Heart left ventricle (tissue), 16 donors: Measurements from ENCODE around the gene TENM3. TPM values are rescaled to one million over a fixed set of nuclear protein-coding genes. Genes with fewer than 3 reads are reported as not detected.

Source experiments
- ATAC-seq, 4 donors: fragments of 200-7000 bp; cut with Tn5 transposase; one replicate each; pipeline ENCODE4 v1.9.1; 2020 to 2022; ENCODE audit warnings: moderate library complexity in 4 of 4, mild to moderate bottlenecking in 3 of 4, moderate number of reproducible peaks in 1 of 4
- DNase-seq, 5 donors: peaks; one replicate each; pipeline ENCODE4 v3.0.0-alpha.2; 2020
- H3K27ac ChIP-seq, 12 donors: fragments of 200-600 bp; sonication (generic) in 4 of 12; one replicate each; pipeline versions ENCODE4 v1.5.0 to v1.8.0; 2016 to 2022; ENCODE audit warnings: mild to moderate bottlenecking in 2 of 12
- H3K27me3 ChIP-seq, 9 donors: fragments of 200-600 bp; sonication (generic) in 2 of 9; one replicate each; pipeline versions ENCODE4 v1.5.1 to v1.8.0; 2016 to 2022; ENCODE audit warnings: mild to moderate bottlenecking in 3 of 9
- H3K36me3 ChIP-seq, 9 donors: fragments of 200-600 bp; sonication (generic) in 2 of 9; one replicate each; pipeline versions ENCODE4 v1.5.0 to v1.8.0; 2018 to 2022; ENCODE audit warnings: mild to moderate bottlenecking in 2 of 9
- H3K4me1 ChIP-seq, 12 donors: fragments of 200-600 bp; sonication (generic) in 4 of 12; one replicate each; pipeline versions ENCODE4 v1.5.0 to v1.8.0; 2016 to 2022; ENCODE audit warnings: mild to moderate bottlenecking in 3 of 12
- H3K4me3 ChIP-seq, 12 donors: fragments of 200-600 bp; sonication (generic) in 4 of 12; one replicate each; pipeline versions ENCODE4 v1.5.0 to v1.8.0; 2017 to 2022; ENCODE audit warnings: mild to moderate bottlenecking in 9 of 12, moderate library complexity in 4 of 12
- H3K9me3 ChIP-seq, 12 donors: fragments of 200-600 bp; sonication (generic) in 4 of 12; one replicate each; pipeline versions ENCODE4 v1.5.0 to v1.8.0; 2016 to 2022; ENCODE audit warnings: mild to moderate bottlenecking in 1 of 12
- CTCF ChIP-seq, 12 donors: fragments of 200-600 bp; sonication (generic) in 4 of 12; IDR thresholded peaks; one replicate each; pipeline versions ENCODE4 v1.5.0 to v1.8.0; 2018 to 2022; ENCODE audit warnings: antibody characterized with exemption in 12 of 12, mild to moderate bottlenecking in 5 of 12
- POLR2A ChIP-seq, 2 donors: fragments of 450-650 bp; IDR thresholded peaks; one replicate each; pipeline ENCODE4 v1.6.1; 2017; ENCODE audit warnings: antibody characterized with exemption in 2 of 2, mild to moderate bottlenecking in 2 of 2, moderate library complexity in 2 of 2
- WGBS, 4 donors: extraction: QIAGEN DNeasy Blood & Tissue Kit in 2 of 4; methylation state at CpG; one replicate each; pipeline versions ENCODE4 v1.1.5 to v1.1.7; 2013 to 2018; 5-methylcytosine and 5-hydroxymethylcytosine counted together
- intact Hi-C, 10 donors: fragments of 100-400 bp; cut with DNase I; formaldehyde crosslinking; loops; one replicate each; pipeline versions ENCODE4 v1.11.1 to v1.14.2; 2022
- polyA plus RNA-seq, 2 donors: library from polyadenylated mRNA; stranded (reverse); fragments of 200-250 nt; gene quantifications; one replicate each; pipeline ENCODE4 v1.2.3, GENCODE V29; 2013
- total RNA-seq, 9 donors: library from RNA; depleted of rRNA in 2 of 9; stranded (reverse); fragments of >200 nt in 2 of 9; fragmentation: NEBNext Ultra II Directional in 3 of 9; extraction: Animal tissue kit (Norgen Biotek cat#: 25700) in 3 of 9; gene quantifications; one replicate each; pipeline versions ENCODE4 v1.1.0 to v1.2.4, GENCODE V29; 2016 to 2023
- donor health status: ischemic (EF 13 %, LVEDD 7.1; RV severe dilation, severe dysfunction).
- donor health status: healthy with polysubstance abuse.
- donor health status: DM: no; HTN: yes; CAD: no.
- donor health status: DM: no; HTN: no; CAD: no.
- donor health status: ischemic (EF 25% LVEDD 6.9; RV normal size, moderate dysfunction).
- donor health status: ischemic (EF 25% LVEDD 5.7; RV mildly dilated, moderate dysfunction).
- donor health status: healthy.
- donor health status: DM: yes; HTN: yes; CAD: no.
- donor health status: ischemic (EF 35%, LVEDD 5.7; RV mildly dilated, moderate dysfunction).
- donor health status: nonischemic (EF 11% LVEDD 7.7; RV severe dilation, severe dysfunction).
- donor health status: DM: yes; HTN: yes; CAD: no.
- donor health status: PGD.
- donor health status: ischemic (EF 29% LVEDD 5.4; RV normal size, mild dysfunction).
- donor health status: nonischemic (EF 23%, LVEDD 6.1; RV moderate dilation, normal function).

TENM3 gene
- total and polyA plus RNA-seq, 11 donors: 0.19 to 10.3 (median 2.5) TPM

GRCh38 chr4:182819751-182820150 lies 576.5 kb downstream of the TENM3 start:
- no peak for TF ChIP-seq CTCF (IDR thresholded peaks at IDR 0.05)
- TF ChIP-seq POLR2A (IDR thresholded peaks at IDR 0.05): no peak
- no peaks in the 10 kb centered on the region for H3K9me3 ChIP-seq
- H3K4me1 ChIP-seq: no peaks in the 10 kb centered on the region
- no peaks in the 10 kb centered on the region for H3K27me3 ChIP-seq
- 91 to 97% (median 93%) methylated on average over 7 of the region's 7 CpGs for WGBS, 4 donors
- no peaks in the 10 kb centered on the region for H3K36me3 ChIP-seq
- no peak overlapping the region for H3K4me3 ChIP-seq
- H3K27ac ChIP-seq: no peak overlapping the region
- DNase-seq: no peak
- intact Hi-C loops: no loop called here
- ATAC-seq: peak in 1 of 4 donors; percentile 20

- no peak overlapping the region for H3K4me3 ChIP-seq
- H3K27me3 ChIP-seq: peaks cover 0 to 5% (median 0%) of the 10 kb centered on the region in 9 donors
- H3K27ac ChIP-seq: no peak overlapping the region
- 89 to 94% (median 90%) methylated on average over 11 of the region's 11 CpGs for WGBS, 4 donors
- DNase-seq: no peak
- no peaks in the 10 kb centered on the region for H3K9me3 ChIP-seq
- ATAC-seq: no peak
- H3K36me3 ChIP-seq: no peaks in the 10 kb centered on the region
- intact Hi-C loops: no loop called here
- no peak for TF ChIP-seq POLR2A (IDR thresholded peaks at IDR 0.05)
- no peak for TF ChIP-seq CTCF (IDR thresholded peaks at IDR 0.05)
- H3K4me1 ChIP-seq: no peaks in the 10 kb centered on the region
Measured at GRCh38 chr4:182822554-182822953, 579.4 kb downstream of the TENM3 start.

GRCh38 chr4:182823576-182823975 lies 580.4 kb downstream of the TENM3 start:
- Histone ChIP-seq H3K9me3 (no peaks in the 10 kb centered on the region), H3K27ac (no peak overlapping the region), H3K4me1 (no peaks in the 10 kb centered on the region), H3K27me3 (peaks cover 0 to 5% (median 0%) of the 10 kb centered on the region in 9 donors), H3K4me3 (no peak overlapping the region), H3K36me3 (no peaks in the 10 kb centered on the region)
- no peak for TF ChIP-seq CTCF (IDR thresholded peaks at IDR 0.05)
- TF ChIP-seq POLR2A (IDR thresholded peaks at IDR 0.05): no peak
- ATAC-seq (no peak), DNase-seq (no peak)
- intact Hi-C loops: no loop called here
- WGBS, 4 donors: 60 to 86% (median 75%) methylated on average over 1 of the region's 1 CpG

GRCh38 chr4:182825003-182825402 lies 581.8 kb downstream of the TENM3 start:
- intact Hi-C loops: no loop called here
- WGBS, 4 donors: 70 to 88% (median 85%) methylated on average over 3 to 8 of the region's 8 CpGs
- no peaks in the 10 kb centered on the region for H3K4me1 ChIP-seq
- no peak overlapping the region for H3K4me3 ChIP-seq
- ATAC-seq: no peak
- peaks cover 0 to 5% (median 0%) of the 10 kb centered on the region in 9 donors for H3K27me3 ChIP-seq
- H3K9me3 ChIP-seq: no peaks in the 10 kb centered on the region
- no peak for TF ChIP-seq CTCF (IDR thresholded peaks at IDR 0.05)
- no peak for TF ChIP-seq POLR2A (IDR thresholded peaks at IDR 0.05)
- no peak overlapping the region for H3K27ac ChIP-seq
- DNase-seq: no peak
- no peaks in the 10 kb centered on the region for H3K36me3 ChIP-seq
